Activated CD4-positive, alpha-beta T cell treated with anti-CD3 and anti-CD28 coated beads, Interleukin-2, amount 10 ng/mL, durations not matched to agents 7 days and 5 days (primary cell): ENCODE measurements around the gene TMEM86B. TPM values are rescaled to one million over a fixed set of nuclear protein-coding genes. Genes with fewer than 3 reads are reported as not detected.
"Not testable (repeated sequence)": the region's sequence is repeated elsewhere in the genome, so short reads cannot be mapped to it uniquely, and the experiment has no call there.

Source experiments
- CTCF ChIA-PET: fragments of 350-600 bp; sonication (Branson Sonifier 250); formaldehyde crosslinking; loops from one replicate; lab custom pipeline; 2021; ENCODE audit warnings: antibody characterized with exemption; lab: Charles Lee
- POLR2A ChIA-PET: fragments of 350-600 bp; sonication (Branson Sonifier 250); formaldehyde crosslinking; loops from one replicate; lab custom pipeline; 2021; ENCODE audit warnings: antibody characterized with exemption; lab: Charles Lee
- DNase-seq: peaks from one replicate; pipeline ENCODE4 v3.0.0-alpha.2; 2020
- H3K27ac Mint-ChIP-seq: one replicate; pipeline ENCODE4 v1.8.0; 2021; ENCODE audit warnings: mild to moderate bottlenecking, moderate library complexity, mixed read lengths
- H3K27me3 Mint-ChIP-seq: one replicate; pipeline ENCODE4 v1.8.0; 2021; ENCODE audit warnings: mixed read lengths
- H3K36me3 Mint-ChIP-seq: one replicate; pipeline ENCODE4 v1.8.0; 2021; ENCODE audit warnings: low read depth, mixed read lengths
- H3K4me1 Mint-ChIP-seq: one replicate; pipeline ENCODE4 v1.8.0; 2021; ENCODE audit warnings: mixed read lengths
- H3K4me3 Mint-ChIP-seq: one replicate; pipeline ENCODE4 v1.8.0; 2021; ENCODE audit warnings: mild to moderate bottlenecking, moderate library complexity, mixed read lengths
- H3K9me3 Mint-ChIP-seq: one replicate; pipeline ENCODE4 v1.8.0; 2021; ENCODE audit warnings: mixed read lengths
- total RNA-seq, 2 experiments: library from RNA; stranded (reverse); gene quantifications; one replicate each; pipeline ENCODE4 v1.2.3, GENCODE V29; 2021

The TMEM86B gene
- total RNA-seq, 2 experiments from 2014 or later, result 12.7 to 16.7 TPM

GRCh38 chr19:55231391-55232285 lies 3.1 kb upstream of the TMEM86B start:
- POLR2A ChIA-PET, result no interaction called here
- H3K4me3 Mint-ChIP-seq, result no peak overlapping the region
- no peaks in the 10 kb centered on the region for H3K27me3 Mint-ChIP-seq
- peaks cover 48% of the 10 kb centered on the region for H3K36me3 Mint-ChIP-seq
- H3K9me3 Mint-ChIP-seq, result no peaks in the 10 kb centered on the region
- CTCF ChIA-PET, result interaction anchor here (0.8 kb wide), 1 partner anchor 27 kb away, joined by 3 read pairs; no protein-coding TSS in a partner anchor
- no peak for DNase-seq
- no peak overlapping the region for H3K27ac Mint-ChIP-seq
- H3K4me1 Mint-ChIP-seq, result peaks cover 2% of the 10 kb centered on the region

- no peak for DNase-seq
- Mint-ChIP-seq H3K4me1 (no peaks in the 10 kb centered on the region), H3K27me3 (no peaks in the 10 kb centered on the region), H3K27ac (no peak overlapping the region), H3K36me3 (peaks cover 43% of the 10 kb centered on the region), H3K4me3 (no peak overlapping the region), H3K9me3 (no peaks in the 10 kb centered on the region)
- ChIA-PET POLR2A (no interaction called here), CTCF (no interaction called here)
Observed at GRCh38 chr19:55230780-55231179, 2.2 kb upstream of the TMEM86B start.

DNA sequence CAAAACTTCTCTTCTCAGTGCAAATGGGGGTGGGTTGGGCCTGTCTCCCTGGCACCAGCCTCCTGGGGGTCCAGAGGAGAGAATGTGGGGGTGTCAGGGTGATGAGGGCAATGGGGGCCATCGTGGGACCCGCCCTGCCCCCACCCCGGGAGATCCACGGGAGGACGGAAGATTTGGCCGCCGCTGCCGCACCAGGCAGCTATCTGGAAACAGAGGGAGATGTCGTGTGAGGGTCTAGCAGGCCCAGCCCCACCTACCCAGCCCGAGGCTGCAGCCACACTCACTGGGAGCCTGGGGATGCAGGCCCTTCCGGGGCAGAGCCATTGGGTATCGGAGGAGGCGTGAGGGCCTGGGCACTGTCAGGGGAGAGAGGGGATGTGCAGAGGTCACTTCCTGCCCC lies 1.8 kb upstream of the TMEM86B start:
- peaks cover 47% of the 10 kb centered on the region for H3K36me3 Mint-ChIP-seq
- ChIA-PET CTCF (no interaction called here), POLR2A (no interaction called here)
- no peaks in the 10 kb centered on the region for H3K27me3 Mint-ChIP-seq
- H3K9me3 Mint-ChIP-seq, result no peaks in the 10 kb centered on the region
- no peak overlapping the region for H3K4me3 Mint-ChIP-seq
- no peak for DNase-seq
- H3K27ac Mint-ChIP-seq, result no peak overlapping the region
- no peaks in the 10 kb centered on the region for H3K4me1 Mint-ChIP-seq

DNA sequence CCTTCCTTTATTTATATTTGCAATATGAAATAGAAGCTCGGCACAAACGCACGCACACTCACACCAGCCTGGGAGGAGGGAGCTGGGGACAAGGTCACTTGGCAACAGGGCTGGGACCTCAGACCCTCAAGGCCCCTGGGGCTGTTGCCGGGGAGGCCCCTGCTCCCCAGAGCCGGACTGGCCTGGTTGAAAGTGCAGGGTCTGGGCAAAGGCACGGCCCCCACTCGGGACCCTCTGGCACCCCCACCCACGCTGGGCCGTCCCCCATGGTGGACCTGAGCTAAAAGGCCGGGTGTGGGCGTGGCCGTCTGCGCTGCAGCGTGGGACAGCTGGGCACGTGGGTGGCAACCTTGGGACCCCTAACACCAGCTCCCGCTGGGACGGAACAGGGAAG lies 1.2 kb upstream of the TMEM86B start:
- H3K9me3 Mint-ChIP-seq, result no peaks in the 10 kb centered on the region

DNA sequence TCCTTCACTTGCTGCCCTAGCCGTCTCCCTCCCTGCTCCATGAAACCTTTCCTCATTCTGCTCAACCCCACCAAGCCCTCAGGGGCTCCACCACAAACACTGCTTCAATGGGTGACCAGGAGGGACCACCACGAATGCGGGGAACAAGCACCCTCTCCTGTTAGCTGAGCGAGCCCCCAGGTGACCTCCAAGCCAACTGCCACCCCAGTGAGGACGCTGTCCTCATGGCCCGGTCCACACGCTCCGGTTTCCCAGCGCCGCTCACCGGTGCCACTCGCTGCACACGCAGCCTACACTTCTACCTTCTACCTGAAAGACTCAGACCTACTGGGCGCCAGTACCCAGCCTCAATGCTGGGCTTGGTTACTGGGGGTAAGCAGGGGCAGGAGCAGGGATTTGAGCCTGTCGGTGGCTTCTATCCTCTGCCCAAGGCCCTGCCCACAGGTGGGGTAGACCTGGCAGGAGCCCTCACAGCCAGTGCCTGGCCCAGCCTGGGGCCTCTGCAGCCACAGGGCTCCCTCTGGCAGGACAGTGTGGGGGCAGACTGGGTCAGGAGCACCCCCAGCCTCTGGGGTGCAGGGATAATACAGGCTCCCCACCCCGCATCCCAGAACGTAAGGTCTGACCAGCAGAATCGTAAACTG lies 704 bp upstream of the TMEM86B start:
- H3K9me3 Mint-ChIP-seq, result no peaks in the 10 kb centered on the region
- no peaks in the 10 kb centered on the region for H3K4me1 Mint-ChIP-seq
- peaks cover 39% of the 10 kb centered on the region for H3K36me3 Mint-ChIP-seq
- H3K27ac Mint-ChIP-seq, result peak overlapping the region; percentile 13
- ChIA-PET POLR2A (interaction anchor here (0.6 kb wide), 1 partner anchor 30 kb away, joined by 3 read pairs; no protein-coding TSS in a partner anchor), CTCF (no interaction called here)
- H3K27me3 Mint-ChIP-seq, result no peaks in the 10 kb centered on the region
- DNase-seq, result no peak
- H3K4me3 Mint-ChIP-seq, result no peak overlapping the region

More for the DNA sequence above, 1.2 kb upstream of the TMEM86B start:
- Mint-ChIP-seq H3K36me3 (peaks cover 44% of the 10 kb centered on the region), H3K4me3 (no peak overlapping the region), H3K4me1 (no peaks in the 10 kb centered on the region), H3K27me3 (no peaks in the 10 kb centered on the region), H3K27ac (no peak overlapping the region)
- POLR2A ChIA-PET, result interaction anchor here (0.6 kb wide), 1 partner anchor 30 kb away, joined by 3 read pairs; no protein-coding TSS in a partner anchor
- no peak for DNase-seq
- CTCF ChIA-PET, result no interaction called here

- DNase-seq, result no peak
- peaks cover 36% of the 10 kb centered on the region for H3K36me3 Mint-ChIP-seq
- no peaks in the 10 kb centered on the region for H3K27me3 Mint-ChIP-seq
- H3K27ac Mint-ChIP-seq, result no peak overlapping the region
- H3K4me1 Mint-ChIP-seq, result no peaks in the 10 kb centered on the region
- no peak overlapping the region for H3K4me3 Mint-ChIP-seq
- POLR2A ChIA-PET, result no interaction called here
- H3K9me3 Mint-ChIP-seq, result no peaks in the 10 kb centered on the region
- CTCF ChIA-PET, result interaction anchor here (1.0 kb wide), 1 partner anchor 104 kb away, joined by 3 read pairs; no protein-coding TSS in a partner anchor
Observed at GRCh38 chr19:55228015-55228391, 560 bp downstream of the TMEM86B start.

DNA sequence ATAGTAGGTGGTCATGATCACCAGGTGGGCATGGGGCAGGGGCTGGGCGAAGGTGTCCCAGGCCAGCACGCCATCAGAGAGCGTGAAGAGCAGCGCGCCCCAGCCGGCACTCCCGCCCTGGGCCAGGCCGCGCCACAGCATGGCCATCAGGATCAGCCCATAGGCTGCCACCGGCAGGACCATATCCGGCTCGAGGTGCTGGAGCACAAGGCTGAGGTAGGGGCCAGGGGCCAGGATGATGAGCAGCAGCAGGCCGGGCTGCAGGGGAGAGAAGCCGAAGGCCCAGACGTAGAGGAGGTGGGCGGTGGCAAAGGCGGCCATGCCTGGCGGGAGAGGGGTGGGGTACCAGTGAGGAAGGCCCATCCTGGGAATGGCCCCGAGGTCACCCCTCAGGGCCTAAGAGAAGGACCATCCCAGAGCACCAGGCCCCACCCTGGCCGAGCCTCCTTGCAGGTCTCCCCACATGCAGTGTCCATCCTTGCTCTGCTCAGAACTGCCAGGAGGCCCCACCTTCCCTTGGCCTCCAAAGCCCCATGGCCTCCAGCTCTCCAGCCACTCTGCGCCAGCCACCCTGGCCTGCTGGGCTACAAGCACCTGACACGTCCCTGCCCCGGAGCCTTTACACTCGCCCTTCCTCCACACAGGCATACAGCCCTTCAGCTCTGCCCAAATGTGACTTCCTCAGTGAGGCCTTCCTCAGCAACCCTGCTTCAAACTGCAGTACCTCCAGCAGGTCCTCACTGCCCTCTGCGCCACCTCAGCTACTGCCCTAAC lies 1.1 kb downstream of the TMEM86B start:
- ChIA-PET CTCF (interaction anchor here (1.0 kb wide), 1 partner anchor 105 kb away, joined by 3 read pairs; no protein-coding TSS in a partner anchor), POLR2A (no interaction called here)
- no peaks in the 10 kb centered on the region for H3K27me3 Mint-ChIP-seq
- no peaks in the 10 kb centered on the region for H3K9me3 Mint-ChIP-seq
- peaks cover 34% of the 10 kb centered on the region for H3K36me3 Mint-ChIP-seq
- no peak for DNase-seq
- H3K4me1 Mint-ChIP-seq, result no peaks in the 10 kb centered on the region
- H3K27ac Mint-ChIP-seq, result no peak overlapping the region
- H3K4me3 Mint-ChIP-seq, result no peak overlapping the region

GRCh38 chr19:55226788-55227187 lies 1.8 kb downstream of the TMEM86B start:
- Mint-ChIP-seq H3K4me1 (no peaks in the 10 kb centered on the region), H3K4me3 (no peak overlapping the region), H3K27ac (no peak overlapping the region), H3K36me3 (peaks cover 30% of the 10 kb centered on the region), H3K27me3 (no peaks in the 10 kb centered on the region), H3K9me3 (no peaks in the 10 kb centered on the region)
- ChIA-PET POLR2A (no interaction called here), CTCF (no interaction called here)
- no peak for DNase-seq

GRCh38 chr19:55226273-55226672 lies 2.3 kb downstream of the TMEM86B start:
- H3K4me3 Mint-ChIP-seq, result no peak overlapping the region
- ChIA-PET CTCF (no interaction called here), POLR2A (no interaction called here)
- peaks cover 32% of the 10 kb centered on the region for H3K36me3 Mint-ChIP-seq
- no peaks in the 10 kb centered on the region for H3K4me1 Mint-ChIP-seq
- DNase-seq, result no peak
- H3K27me3 Mint-ChIP-seq, result no peaks in the 10 kb centered on the region
- no peak overlapping the region for H3K27ac Mint-ChIP-seq
- peaks cover 3% of the 10 kb centered on the region for H3K9me3 Mint-ChIP-seq

DNA sequence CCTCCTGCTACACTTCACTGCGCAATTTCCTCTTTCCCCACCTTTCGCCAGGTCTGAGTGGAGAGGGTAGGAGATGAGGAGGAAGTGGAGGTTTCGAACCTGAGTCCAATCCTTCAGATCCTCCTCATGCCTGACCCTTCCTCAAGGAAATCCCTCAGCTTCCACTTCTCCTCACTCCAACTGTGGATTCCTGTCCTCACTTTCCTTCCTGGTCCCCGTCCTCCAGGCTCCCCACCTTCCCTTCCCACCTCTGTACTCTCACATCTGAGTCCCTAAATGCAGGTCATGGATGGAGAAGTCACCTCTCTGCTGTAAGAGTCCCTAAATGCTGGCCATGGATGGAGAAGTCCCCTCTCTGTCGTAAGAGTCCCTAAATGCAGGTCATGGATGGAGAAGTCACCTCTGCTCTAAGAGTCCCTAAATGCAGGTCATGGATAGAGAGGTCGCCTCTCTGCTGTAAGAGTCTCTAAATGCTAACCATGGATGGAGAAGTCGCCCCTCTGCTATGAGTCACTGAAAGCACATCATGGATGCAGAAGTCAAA lies 3.1 kb downstream of the TMEM86B start:
- Mint-ChIP-seq H3K9me3 (peaks cover 3% of the 10 kb centered on the region), H3K27me3 (no peaks in the 10 kb centered on the region), H3K4me3 (no peak overlapping the region), H3K27ac (no peak overlapping the region), H3K36me3 (peaks cover 38% of the 10 kb centered on the region), H3K4me1 (no peaks in the 10 kb centered on the region)
- DNase-seq, result no peak
- POLR2A ChIA-PET, result no interaction called here
- CTCF ChIA-PET, result no interaction called here

- H3K4me1 Mint-ChIP-seq, H3K27me3 Mint-ChIP-seq, DNase-seq, H3K4me3 Mint-ChIP-seq, POLR2A ChIA-PET, H3K9me3 Mint-ChIP-seq, CTCF ChIA-PET: not testable (repeated sequence)
- Mint-ChIP-seq H3K27ac (peak overlapping the region; percentile 31), H3K36me3 (peaks cover 38% of the 10 kb centered on the region)
Observed at GRCh38 chr19:55224679-55225414, 3.7 kb downstream of the TMEM86B start.
